Mucosa of descending colon (tissue), 3 donors: ENCODE results near the gene MTUS2. TPM values are rescaled to one million over a fixed set of nuclear protein-coding genes. Genes with fewer than 3 reads are reported as not detected.
A peak's percentile ranks its signal among the peaks of the same experiment; 100 is the strongest.

ENCODE experiments used
- ATAC-seq: fragments of 200-7000 bp; cut with Tn5 transposase; one replicate; pipeline ENCODE4 v1.9.1; 2020; ENCODE audit warnings: mild to moderate bottlenecking, moderate library complexity
- DNase-seq, 3 donors: peaks; one replicate each; pipeline ENCODE4 v3.0.0-alpha.2; 2020
- H3K36me3 ChIP-seq: fragments of 200-600 bp; one replicate; pipeline ENCODE4 v1.8.0; 2021; ENCODE audit warnings: low read depth, mild to moderate bottlenecking
- H3K4me1 ChIP-seq: fragments of 200-600 bp; one replicate; pipeline ENCODE4 v1.8.0; 2021; ENCODE audit warnings: low read depth, mild to moderate bottlenecking
- H3K4me3 ChIP-seq: fragments of 200-600 bp; one replicate; pipeline ENCODE4 v1.8.0; 2021; ENCODE audit warnings: mild to moderate bottlenecking
- H3K9me3 ChIP-seq: fragments of 200-600 bp; one replicate; pipeline ENCODE4 v1.8.0; 2021; ENCODE audit warnings: mild to moderate bottlenecking
- intact Hi-C, 2 donors: fragments of 100-400 bp; cut with DNase I in 1 of 2; cut with micrococcal nuclease in 1 of 2; formaldehyde crosslinking; loops; one replicate each; pipeline versions ENCODE4 v1.11.0 to v1.11.1; 2022; cut with DNase I, micrococcal nuclease
- total RNA-seq, 3 donors: library from RNA; stranded (reverse); fragmentation: NEBNext Ultra II Directional in 2 of 3; extraction: Animal tissue kit (Norgen Biotek cat#: 25700) in 2 of 3; gene quantifications; one replicate each; pipeline versions ENCODE4 v1.2.1 to v1.2.4, GENCODE V29; 2021 to 2023
- TF ChIP-seq, protein P1 (sequence below): fragments of 200-600 bp; IDR thresholded peaks from one replicate; pipeline ENCODE4 v1.8.0; 2022; ENCODE audit warnings: antibody characterized with exemption, mild to moderate bottlenecking
- donor health status: DM: no; HTN: no; CAD: no; lungs with moderate emphysema.
- donor health status: DM: no; HTN: no; CAD: no.
- donor health status: DM: no; HTN: yes; CAD: no.

MTUS2 gene
- total RNA-seq, 3 donors from 2014 or later: 0.09 to 0.85 (median 0.60) TPM

DNA sequence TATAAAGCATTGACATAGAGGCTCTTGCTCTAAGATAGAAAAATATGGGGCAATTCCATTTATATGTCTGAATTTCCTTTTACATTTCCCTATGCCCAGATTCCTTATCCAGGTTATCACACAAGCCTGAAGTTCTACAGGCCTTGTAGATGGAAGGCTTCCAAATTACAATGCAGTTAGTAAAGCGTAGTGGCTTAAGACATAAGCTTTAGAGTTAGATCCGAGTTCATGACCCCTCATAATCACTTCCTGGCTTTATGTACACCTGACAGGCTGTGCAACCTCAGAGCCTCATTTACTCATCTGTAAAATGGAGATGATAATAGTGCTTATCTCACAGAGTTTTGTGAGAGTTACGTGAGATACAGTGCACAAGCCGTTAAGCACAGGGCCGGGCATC, 601.9 kb downstream of the MTUS2 start:
- no peak overlapping the region for H3K4me3 ChIP-seq
- no peak for ATAC-seq
- DNase-seq: no peak
- no peaks in the 10 kb centered on the region for H3K9me3 ChIP-seq
- no peaks in the 10 kb centered on the region for H3K4me1 ChIP-seq
- no peaks in the 10 kb centered on the region for H3K36me3 ChIP-seq
- TF ChIP-seq, protein P1, sequence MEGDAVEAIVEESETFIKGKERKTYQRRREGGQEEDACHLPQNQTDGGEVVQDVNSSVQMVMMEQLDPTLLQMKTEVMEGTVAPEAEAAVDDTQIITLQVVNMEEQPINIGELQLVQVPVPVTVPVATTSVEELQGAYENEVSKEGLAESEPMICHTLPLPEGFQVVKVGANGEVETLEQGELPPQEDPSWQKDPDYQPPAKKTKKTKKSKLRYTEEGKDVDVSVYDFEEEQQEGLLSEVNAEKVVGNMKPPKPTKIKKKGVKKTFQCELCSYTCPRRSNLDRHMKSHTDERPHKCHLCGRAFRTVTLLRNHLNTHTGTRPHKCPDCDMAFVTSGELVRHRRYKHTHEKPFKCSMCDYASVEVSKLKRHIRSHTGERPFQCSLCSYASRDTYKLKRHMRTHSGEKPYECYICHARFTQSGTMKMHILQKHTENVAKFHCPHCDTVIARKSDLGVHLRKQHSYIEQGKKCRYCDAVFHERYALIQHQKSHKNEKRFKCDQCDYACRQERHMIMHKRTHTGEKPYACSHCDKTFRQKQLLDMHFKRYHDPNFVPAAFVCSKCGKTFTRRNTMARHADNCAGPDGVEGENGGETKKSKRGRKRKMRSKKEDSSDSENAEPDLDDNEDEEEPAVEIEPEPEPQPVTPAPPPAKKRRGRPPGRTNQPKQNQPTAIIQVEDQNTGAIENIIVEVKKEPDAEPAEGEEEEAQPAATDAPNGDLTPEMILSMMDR: no peak
- intact Hi-C loops: no loop called here

DNA sequence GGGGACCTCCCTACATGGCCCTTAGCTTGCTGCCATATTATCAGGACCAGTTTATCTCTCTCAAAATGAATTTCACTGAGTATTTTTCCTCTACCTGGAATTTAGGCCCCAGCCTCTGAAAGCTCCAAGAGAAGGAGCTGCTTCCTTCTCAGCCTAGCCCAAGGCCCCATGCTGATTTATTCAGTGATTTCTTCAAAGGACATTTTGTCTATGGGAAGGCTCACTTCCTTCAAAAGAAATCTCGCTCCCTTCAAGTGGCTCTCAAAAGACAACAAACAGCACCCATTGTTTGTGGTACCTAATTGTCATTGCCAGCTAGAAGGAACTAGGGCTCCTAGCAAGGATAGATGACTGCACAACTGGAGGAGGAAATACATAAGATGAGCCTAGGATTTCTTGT, 602.9 kb downstream of the MTUS2 start:
- DNase-seq: no peak
- Histone ChIP-seq H3K4me1 (no peaks in the 10 kb centered on the region), H3K4me3 (no peak overlapping the region), H3K9me3 (no peaks in the 10 kb centered on the region), H3K36me3 (no peaks in the 10 kb centered on the region)
- ATAC-seq: no peak
- TF ChIP-seq, protein P1: no peak
- intact Hi-C loops: no loop called here

DNA sequence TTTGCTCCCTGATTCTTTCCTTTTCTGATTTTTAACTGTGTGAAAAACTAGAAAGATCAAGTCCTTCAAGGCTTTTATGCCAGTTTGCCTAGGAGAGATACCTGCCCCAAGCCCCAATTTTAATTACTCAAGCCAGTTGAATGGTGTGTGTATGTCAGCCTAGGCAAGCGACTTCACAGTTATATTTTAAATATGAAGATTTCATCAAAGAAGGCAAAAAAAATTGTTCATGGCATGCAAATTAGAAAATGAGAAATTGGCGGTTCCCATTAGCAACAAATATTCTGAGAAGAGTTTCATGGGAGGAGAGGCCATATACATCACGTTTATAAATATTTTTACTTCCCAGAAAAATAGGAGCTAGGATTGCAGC, 607.8 kb downstream of the MTUS2 start:
- ATAC-seq: no peak
- TF ChIP-seq, protein P1: no peak
- no peak overlapping the region for H3K4me3 ChIP-seq
- H3K36me3 ChIP-seq: no peaks in the 10 kb centered on the region
- DNase-seq: no peak
- no peaks in the 10 kb centered on the region for H3K4me1 ChIP-seq
- intact Hi-C loops: no loop called here
- H3K9me3 ChIP-seq: no peaks in the 10 kb centered on the region

DNA sequence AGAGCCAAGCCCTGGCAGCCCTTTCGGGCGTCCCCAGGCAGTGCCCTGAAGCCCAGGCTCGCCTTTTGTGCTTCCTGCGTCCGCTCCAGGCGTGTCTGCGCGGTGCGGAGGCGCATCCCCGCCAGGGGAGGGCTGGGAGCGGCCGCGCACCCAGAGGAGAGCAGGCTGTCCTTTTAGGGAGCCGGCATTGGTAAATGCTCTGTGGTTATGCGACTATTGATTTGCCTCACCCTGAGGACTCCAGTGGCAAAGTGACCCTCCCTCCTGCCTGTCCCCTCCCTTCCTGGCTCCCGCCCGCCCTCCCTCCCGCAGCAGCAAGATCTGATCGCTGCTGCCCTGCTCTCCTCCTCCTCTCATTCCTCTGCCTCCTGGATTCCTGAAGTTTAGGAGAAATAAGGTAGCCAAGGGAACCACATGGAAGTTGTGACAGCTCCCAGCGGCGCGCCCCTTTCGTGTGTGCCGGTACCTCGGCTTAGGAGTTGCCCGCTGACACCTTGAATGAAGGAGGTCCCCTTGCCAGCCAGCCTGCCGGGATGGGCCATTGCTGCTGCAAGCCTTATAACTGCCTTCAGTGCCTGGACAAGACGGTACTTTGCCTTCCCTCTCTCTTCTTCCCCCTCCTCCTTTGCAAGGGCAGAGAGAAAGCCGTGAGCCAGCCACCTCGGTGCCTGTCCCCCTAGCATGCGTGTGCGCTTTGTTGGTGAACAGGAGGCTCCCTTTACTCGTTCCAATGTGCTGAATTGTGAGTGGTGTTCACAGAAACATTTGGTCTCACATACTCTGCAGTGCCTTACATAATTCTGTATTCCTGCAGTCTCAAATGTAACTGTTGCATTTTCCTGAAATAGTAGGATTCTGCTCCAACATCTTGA, 608.4 kb downstream of the MTUS2 start:
- no peak overlapping the region for H3K4me3 ChIP-seq
- no peaks in the 10 kb centered on the region for H3K9me3 ChIP-seq
- no peaks in the 10 kb centered on the region for H3K4me1 ChIP-seq
- TF ChIP-seq, protein P1: no peak
- no peak for DNase-seq
- intact Hi-C loops: no loop called here
- no peaks in the 10 kb centered on the region for H3K36me3 ChIP-seq
- peak; percentile 22 for ATAC-seq

DNA sequence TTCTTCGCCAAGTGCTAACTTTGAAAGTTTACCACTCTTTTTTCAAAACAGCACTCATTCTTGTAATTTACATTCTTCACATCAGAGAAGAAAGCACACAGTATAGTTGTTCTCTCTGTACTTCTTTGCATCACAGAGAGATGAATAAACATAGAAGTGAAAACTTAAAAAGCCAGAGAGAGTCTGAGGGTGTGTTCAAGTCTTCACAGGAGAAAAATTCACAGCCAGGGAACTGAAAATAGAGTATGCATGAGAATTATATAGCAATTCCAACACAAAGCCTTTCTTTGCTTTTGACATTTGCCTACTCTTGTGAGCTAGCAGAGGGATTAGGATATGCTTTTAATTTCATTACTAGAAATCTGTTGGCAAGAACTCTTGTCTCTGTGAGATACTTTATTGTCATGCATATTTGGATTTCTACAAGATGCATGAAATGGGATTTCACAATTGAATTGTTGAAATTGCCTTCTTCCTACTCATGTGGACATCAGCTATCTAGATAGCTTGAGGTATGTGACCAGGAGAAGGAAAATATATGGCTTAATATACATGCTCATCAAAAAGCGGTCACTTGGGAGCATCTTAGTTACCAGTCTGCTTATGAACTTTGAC, 609.3 kb downstream of the MTUS2 start:
- Histone ChIP-seq H3K4me1 (no peaks in the 10 kb centered on the region), H3K36me3 (no peaks in the 10 kb centered on the region), H3K9me3 (no peaks in the 10 kb centered on the region), H3K4me3 (no peak overlapping the region)
- intact Hi-C loops: no loop called here
- DNase-seq (no peak), ATAC-seq (no peak)
- TF ChIP-seq, protein P1: no peak
